Posterior vena cava (tissue), 2 donors: ENCODE measurements around the gene SPATA31D3. TPM values are rescaled to one million over a fixed set of nuclear protein-coding genes. Genes with fewer than 3 reads are reported as not detected.
"Not testable (repeated sequence)": the region's sequence is repeated elsewhere in the genome, so short reads cannot be mapped to it uniquely, and the experiment has no call there.

Source experiments
- DNase-seq: peaks from one replicate; pipeline ENCODE4 v3.0.0-alpha.2; 2020; ENCODE audit warnings: low spot score
- intact Hi-C, 2 donors: fragments of 100-400 bp; cut with DNase I; formaldehyde crosslinking; loops; one replicate each; pipeline versions ENCODE4 v1.14.1 to v1.14.2; 2022 to 2023
- total RNA-seq, 2 donors: library from RNA; stranded (reverse); fragmentation: NEBNext Ultra II Directional; extraction: Animal tissue kit (Norgen Biotek cat#: 25700); gene quantifications; one replicate each; pipeline ENCODE4 v1.2.1, GENCODE V29; 2021
- donor health status: DM: yes; HTN: yes; CAD: no.
- donor health status: DM: yes; HTN: yes; CAD: no.

The SPATA31D3 gene
- total RNA-seq, 2 donors from 2014 or later: not detected

DNA sequence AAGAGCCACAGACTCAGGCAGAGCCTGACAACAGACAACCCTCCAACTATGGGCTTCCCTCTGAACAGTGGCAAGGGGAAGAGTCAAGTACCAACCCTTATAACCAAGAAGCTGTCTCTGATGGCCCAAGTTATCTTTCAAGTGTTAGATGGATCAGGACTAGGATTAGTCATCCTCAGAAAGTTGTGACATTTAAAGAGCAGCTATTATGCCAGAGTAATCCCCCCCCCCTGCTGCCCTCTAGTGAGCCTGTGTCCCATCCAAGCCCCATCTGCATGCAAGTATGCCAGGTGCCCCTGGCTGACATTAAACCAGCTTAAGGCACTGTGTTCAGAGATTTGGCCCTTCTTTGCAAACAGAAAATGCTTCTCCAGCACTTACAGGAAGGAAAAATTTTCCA is 28.4 kb downstream of the SPATA31D3 start:
- intact Hi-C loops: no loop called here
- DNase-seq: no peak

DNA sequence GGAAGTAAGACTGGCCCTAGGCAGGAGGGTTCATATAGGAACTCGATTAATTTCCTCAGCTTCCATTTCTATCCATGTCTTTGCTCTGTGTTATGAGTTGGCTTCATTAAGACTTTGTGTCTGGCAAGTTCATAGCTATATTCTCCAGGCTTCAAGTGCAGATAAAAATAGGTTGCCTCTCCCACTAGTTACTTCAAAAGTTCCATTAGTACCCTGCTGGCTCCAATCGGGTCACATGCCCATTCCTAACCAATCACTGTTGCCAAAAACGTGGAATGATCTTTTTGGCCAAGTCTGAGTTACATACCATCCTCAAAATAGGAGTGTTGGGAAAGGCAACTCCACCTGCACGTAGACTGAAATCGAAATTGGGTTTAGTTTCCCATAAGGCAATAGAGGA is 31.5 kb downstream of the SPATA31D3 start:
- intact Hi-C loops: no loop called here
- no peak for DNase-seq

DNA sequence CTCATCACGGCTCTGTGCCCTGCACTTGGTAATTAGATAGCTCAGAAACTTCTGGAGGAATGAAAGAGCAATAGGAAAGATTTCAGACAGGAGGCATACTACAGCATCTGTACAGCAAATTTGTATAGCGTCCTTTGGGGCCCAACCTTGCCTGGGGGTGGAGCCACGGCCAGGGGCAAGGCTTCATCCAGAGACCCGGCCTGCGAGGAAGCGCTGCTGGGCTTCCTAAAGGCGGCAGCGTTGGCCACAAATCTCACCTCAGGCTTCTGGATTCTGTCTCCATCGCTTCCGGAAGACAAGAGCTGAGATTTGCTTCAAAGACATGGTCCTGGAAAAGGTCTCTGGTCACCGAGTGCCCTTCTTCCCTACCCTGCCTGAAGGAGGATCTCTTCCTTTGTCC is 33.1 kb downstream of the SPATA31D3 start:
- intact Hi-C loops: no loop called here

DNA sequence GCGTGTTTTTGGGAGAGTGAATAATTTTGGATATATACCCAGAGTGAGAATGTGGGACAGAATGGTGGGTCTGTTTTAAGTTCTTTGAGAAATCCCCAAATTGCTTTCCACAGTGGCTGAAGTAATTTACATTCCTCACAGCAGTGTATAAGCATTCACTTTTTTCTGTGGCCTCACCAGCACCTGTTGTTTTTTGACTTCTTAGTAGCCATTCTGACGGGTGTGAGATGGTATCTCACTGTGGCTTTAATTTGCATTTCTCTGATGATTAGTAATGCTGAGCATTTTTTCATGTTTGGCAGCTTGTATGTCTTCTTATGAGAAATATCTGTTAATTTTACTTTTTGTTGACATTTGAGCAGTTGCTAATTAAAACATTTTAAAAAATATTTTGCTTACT is 35.9 kb downstream of the SPATA31D3 start:
- intact Hi-C loops: no loop called here
- no peak for DNase-seq

More for the DNA sequence above, 33.1 kb downstream of the SPATA31D3 start:
- no peak for DNase-seq

DNA sequence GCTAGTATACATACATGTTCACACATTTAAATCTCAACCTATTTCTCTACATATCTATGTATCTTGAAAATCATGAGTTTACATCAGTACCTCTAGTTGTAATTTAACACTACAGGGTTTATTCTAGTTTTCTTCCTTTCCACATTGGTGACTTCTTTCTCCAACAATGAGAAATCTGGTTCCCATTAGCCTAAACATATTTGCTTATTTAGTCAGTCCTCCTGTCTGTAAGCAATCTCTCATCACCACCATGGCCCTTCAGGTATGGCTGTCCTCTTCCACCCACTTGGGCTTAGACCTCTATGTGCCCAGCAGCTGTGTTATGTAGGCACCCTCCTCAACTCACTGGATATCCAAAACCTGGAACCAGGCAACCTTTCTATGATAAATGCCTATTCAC is 37.3 kb downstream of the SPATA31D3 start:
- intact Hi-C loops: no loop called here
- no peak for DNase-seq

DNA sequence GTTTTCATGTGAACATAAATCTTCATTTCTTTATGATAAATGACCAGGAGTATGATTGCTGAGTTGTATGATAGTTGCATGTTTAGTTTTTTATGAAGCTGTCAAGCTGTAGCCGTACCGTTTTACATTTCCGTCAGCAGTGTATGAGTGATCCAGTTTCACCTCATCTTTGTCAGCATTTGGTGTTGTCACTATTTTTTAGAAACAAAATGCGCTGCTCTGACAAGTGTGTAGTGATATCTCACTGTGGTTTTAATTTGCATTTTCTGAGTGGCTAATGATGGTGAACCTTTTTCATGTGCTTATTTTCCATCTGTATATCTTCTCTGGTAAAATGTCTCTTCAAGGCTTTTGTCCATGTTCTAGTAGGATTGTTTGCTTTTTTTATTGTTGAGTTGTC is 38.6 kb downstream of the SPATA31D3 start:
- intact Hi-C loops: no loop called here
- DNase-seq: no peak

DNA sequence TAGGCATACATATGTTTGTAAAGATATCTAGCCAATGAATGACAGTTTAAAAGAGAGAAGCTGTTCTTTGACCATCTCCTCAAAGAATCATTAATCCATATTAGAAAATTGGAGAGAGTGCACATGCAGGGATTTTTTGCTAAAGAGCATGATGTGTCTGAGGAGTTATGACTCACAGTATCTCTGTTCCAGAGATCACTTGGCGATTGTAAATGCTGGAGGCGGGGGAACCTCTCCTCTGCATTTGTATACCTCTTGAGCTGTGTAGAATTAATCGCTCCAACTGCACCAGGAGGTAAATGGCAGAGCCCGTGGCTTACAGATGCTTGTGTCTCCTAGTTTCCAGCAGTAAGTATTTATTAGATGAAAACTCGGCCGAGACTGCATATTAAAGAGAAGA is 41.6 kb downstream of the SPATA31D3 start:
- intact Hi-C loops: no loop called here

DNA sequence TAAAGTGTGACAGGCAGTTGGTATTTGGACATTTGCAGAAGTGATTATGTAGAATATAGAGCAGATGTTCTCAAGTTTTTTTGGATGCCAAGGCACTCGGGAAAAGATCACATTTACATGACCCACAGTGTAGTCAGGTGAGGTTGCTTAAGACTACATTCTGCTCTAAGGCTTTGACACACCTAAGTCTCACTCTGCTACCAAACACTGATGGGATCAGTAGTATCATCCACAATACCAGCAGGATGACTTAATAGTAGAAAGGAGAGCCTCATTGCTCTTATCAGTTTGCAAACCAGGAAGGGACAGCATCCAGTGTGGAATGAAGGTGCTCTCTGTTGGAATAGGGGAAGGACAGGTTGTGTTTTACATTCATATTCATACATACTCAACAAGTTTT is 42.8 kb downstream of the SPATA31D3 start:
- intact Hi-C loops: no loop called here
- no peak for DNase-seq

More for the DNA sequence above, 41.6 kb downstream of the SPATA31D3 start:
- no peak for DNase-seq

DNA sequence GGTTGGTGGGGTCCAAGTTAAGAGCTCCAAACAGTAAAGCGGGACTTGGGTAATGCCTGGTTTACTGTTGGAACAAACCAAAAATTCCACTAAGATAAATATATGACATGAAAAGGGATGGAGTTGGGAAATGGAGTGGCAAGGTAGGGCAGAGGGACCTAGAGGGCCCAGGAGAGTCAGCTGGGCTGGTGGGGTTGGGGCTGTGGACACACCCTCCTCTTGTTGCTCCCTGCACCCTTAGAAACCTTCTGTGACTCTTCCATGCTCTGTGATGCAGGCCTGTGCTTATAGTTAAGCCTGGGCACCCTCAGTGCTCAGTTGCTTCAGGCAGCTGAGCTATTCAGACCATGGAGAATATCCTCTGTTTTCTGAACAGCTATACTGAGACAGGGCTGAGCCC is 45.2 kb downstream of the SPATA31D3 start, which contains the start of gene SPATA31D1:
TSS of gene SPATA31D1 (plus strand) at position 301 of the 400 bp plus-strand sequence. CDS start at position 348, 47 bp downstream.
- DNase-seq, intact Hi-C loops: not testable (repeated sequence)

DNA sequence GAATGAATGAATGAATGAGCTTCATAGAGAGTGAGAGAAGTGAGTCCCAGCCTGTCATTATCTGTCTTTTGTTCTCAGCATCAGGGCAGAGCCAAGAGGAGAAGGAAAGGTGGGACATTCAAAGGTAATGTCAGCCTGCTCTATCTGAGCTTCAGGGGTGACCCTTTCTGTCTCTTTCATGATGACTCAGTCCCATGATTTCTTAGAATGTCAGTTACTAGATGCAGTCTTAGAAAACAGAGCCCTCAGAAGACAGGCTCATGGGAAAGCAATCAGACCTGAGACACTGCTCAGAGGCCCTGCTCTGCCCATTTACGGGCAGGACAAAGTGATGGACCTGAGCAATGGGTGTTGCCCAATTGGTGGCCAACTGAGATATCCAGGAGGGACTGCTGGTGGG is 46.4 kb downstream of the SPATA31D3 start:
- DNase-seq: no peak
- intact Hi-C loops: no loop called here

DNA sequence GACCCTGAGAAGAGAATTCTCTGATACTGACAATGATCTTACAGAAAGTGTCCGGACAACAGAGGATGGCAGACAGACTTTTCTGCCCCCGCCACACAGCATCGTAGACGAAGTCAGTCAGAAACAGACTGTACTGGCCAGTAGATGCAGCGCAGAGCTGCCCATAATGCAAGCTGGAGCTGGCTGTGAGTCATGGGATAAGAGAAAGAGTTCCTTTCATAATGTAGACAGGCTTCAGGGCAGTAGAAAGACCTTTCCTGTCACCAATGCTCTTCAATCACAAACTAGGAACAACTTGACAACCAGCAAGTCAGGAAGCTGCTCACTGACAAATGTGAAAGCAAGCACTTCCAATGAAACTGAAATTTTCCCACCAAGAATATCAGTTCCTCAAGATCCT is 50.4 kb downstream of the SPATA31D3 start:
- intact Hi-C loops: no loop called here
- no peak for DNase-seq

Other genes with a start within 250 kb of the SPATA31D3 start
- not detected for gene SPATA31D4, start 15.1 kb upstream of the SPATA31D3 start, total RNA-seq
- not detected for gene SPATA31D1, start 45.3 kb downstream of the SPATA31D3 start, total RNA-seq